ENCODE results near the gene FRMD8. TPM values are rescaled to one million over a fixed set of nuclear protein-coding genes. Genes with fewer than 3 reads are reported as not detected.

The FRMD8 gene
- total and polyA plus RNA-seq, 2 experiments from 2014 or later: 7.0 to 35.4 TPM

GRCh38 chr11:65383778-65384177 lies 2.7 kb upstream of the FRMD8 start:
- H3K27ac ChIP-seq (ENCODE audit: low read depth): no peak overlapping the region
- Mint-ChIP-seq H3K4me1 (peaks cover 23% of the 10 kb centered on the region), H3K27me3 (ENCODE audit: insufficient read depth, low read depth, poor library complexity) (peaks cover 18% of the 10 kb centered on the region), H3K36me3 (ENCODE audit: low read depth) (no peaks in the 10 kb centered on the region), H3K4me3 (no peak overlapping the region; the same call in 2 of the 3 replicates), H3K27ac (no peak overlapping the region), H3K9me3 (no peaks in the 10 kb centered on the region)
- H2AFZ ChIP-seq: no peak overlapping the region
- TF ChIP-seq ETS1 (IDR thresholded peaks at IDR 0.05): no peak
- no peak for TF ChIP-seq STAT1 (IDR thresholded peaks at IDR 0.05; ENCODE audit: unreplicated experiment)
- TF ChIP-seq ZNF114 (CRISPR knock-in tag; IDR thresholded peaks at IDR 0.05): no peak
- TF ChIP-seq EZH2phosphoT487 (IDR thresholded peaks at IDR 0.05; ENCODE audit: unreplicated experiment): no peak
- TF ChIP-seq ZNF462 (CRISPR knock-in tag; IDR thresholded peaks at IDR 0.05): no peak
- TF ChIP-seq JUNB (IDR thresholded peaks at IDR 0.05; ENCODE audit: unreplicated experiment): no peak
- TF ChIP-seq CREB1 (CRISPR knock-in tag; IDR thresholded peaks at IDR 0.05; ENCODE audit: low read depth): no peak
- TF ChIP-seq NANOG (IDR thresholded peaks at IDR 0.05; ENCODE audit: borderline replicate concordance): no peak
- no peak for TF ChIP-seq REST (IDR thresholded peaks at IDR 0.05; ENCODE audit: unreplicated experiment)
- no peak for TF ChIP-seq ZNF331 (CRISPR knock-in tag; IDR thresholded peaks at IDR 0.05; ENCODE audit: low read depth)
- TF ChIP-seq EZH2 (IDR thresholded peaks at IDR 0.05; ENCODE audit: low read depth, unreplicated experiment): no peak
- no peak for TF ChIP-seq CTCF (conservative IDR thresholded peaks at IDR 0.05; ENCODE audit: low read depth in 2 of 2)
- TF ChIP-seq POLR2AphosphoS5 (IDR thresholded peaks at IDR 0.05; ENCODE audit: low read depth): no peak
- 0 out of 2 replicates have a peak, but pooled peaks cover 6% of the 10 kb centered on the region for H3F3A ChIP-seq (replicated peaks; ENCODE audit: low read depth)
- H3K9me2 ChIP-seq (ENCODE audit: insufficient read depth): no peaks in the 10 kb centered on the region
- H3K4me3 ChIP-seq: no peak overlapping the region
- H3K4me2 ChIP-seq: no peak overlapping the region
- H4K20me1 ChIP-seq (replicated peaks; ENCODE audit: insufficient read depth): no peaks in the 10 kb centered on the region
- ATAC-seq (no peak), DNase-seq (ENCODE audit: low spot score) (no peak)
- H3K4me1 ChIP-seq (ENCODE audit: insufficient read depth): peaks cover 13% of the 10 kb centered on the region
- no peaks in the 10 kb centered on the region for H3K36me3 ChIP-seq (ENCODE audit: insufficient read depth)
- no peaks in the 10 kb centered on the region for H3K27me3 ChIP-seq (ENCODE audit: insufficient read depth)
- no peaks in the 10 kb centered on the region for H3K79me2 ChIP-seq (replicated peaks; ENCODE audit: insufficient read depth)
